Stomach (tissue), 9 donors: Measurements from ENCODE around the gene TREM2. TPM values are rescaled to one million over a fixed set of nuclear protein-coding genes. Genes with fewer than 3 reads are reported as not detected.

Source experiments
- DNase-seq, 2 donors: peaks; one replicate each; pipeline versions ENCODE4 v3.0.0 to v3.0.0-alpha.2; 2013 to 2019
- H3K27ac ChIP-seq, 5 donors: fragments of 200-600 bp in 4 of 5; sonication (generic) in 4 of 5; one replicate each; pipeline ENCODE4 v1.5.1; 2013 to 2019; ENCODE audit warnings: mild to moderate bottlenecking in 1 of 5, moderate library complexity in 1 of 5
- H3K27me3 ChIP-seq, 3 donors: fragments of 200-600 bp; sonication (generic); one replicate each; pipeline ENCODE4 v1.5.1; 2017 to 2019; ENCODE audit warnings: mixed run types in 1 of 3
- H3K36me3 ChIP-seq, 4 donors: fragments of 200-600 bp; sonication (generic); 1 replicate in 3 of 4; 2 replicates in 1 of 4; pipeline ENCODE4 v1.5.1; 2016 to 2019
- H3K4me1 ChIP-seq, 4 donors: fragments of 200-600 bp; sonication (generic); one replicate each; pipeline ENCODE4 v1.5.1; 2016 to 2019
- H3K4me3 ChIP-seq, 4 donors: fragments of 200-600 bp; sonication (generic) in 3 of 4; one replicate each; pipeline ENCODE4 v1.5.1; 2016 to 2019; ENCODE audit warnings: mild to moderate bottlenecking in 1 of 4
- H3K9me3 ChIP-seq, 4 donors: fragments of 200-600 bp; sonication (generic); one replicate each; pipeline ENCODE4 v1.5.1; 2016 to 2019
- CTCF ChIP-seq, 7 experiments: fragments of 450-650 bp in 4 of 7; fragments of 200-600 bp in 3 of 7; sonication (generic) in 3 of 7; IDR thresholded peaks; one replicate each; pipeline ENCODE4 v1.5.1; 2016 to 2019; ENCODE audit warnings: antibody characterized with exemption in 7 of 7, control low read depth in 2 of 7, mild to moderate bottlenecking in 1 of 7
- EP300 ChIP-seq: sonication (generic); formaldehyde crosslinking; IDR thresholded peaks from one replicate; pipeline ENCODE4 v1.6.1; 2017; ENCODE audit warnings: antibody characterized with exemption
- POLR2A ChIP-seq, 4 donors: fragments of 450-650 bp; IDR thresholded peaks; one replicate each; pipeline ENCODE4 v1.6.1; 2016; ENCODE audit warnings: antibody characterized with exemption in 4 of 4, control low read depth in 2 of 4, mild to moderate bottlenecking in 1 of 4, moderate library complexity in 1 of 4
- POLR2AphosphoS5 ChIP-seq, 3 donors: sonication (generic); formaldehyde crosslinking; IDR thresholded peaks; one replicate each; pipeline ENCODE4 v1.6.1; 2016; ENCODE audit warnings: antibody characterized with exemption in 3 of 3
- WGBS, 5 donors: extraction: QIAGEN DNeasy Blood & Tissue Kit in 3 of 5; methylation state at CpG; one replicate each; pipeline versions ENCODE4 v1.1.5 to v1.1.7; 2013 to 2018; 5-methylcytosine and 5-hydroxymethylcytosine counted together
- intact Hi-C: fragments of 100-400 bp; cut with DNase I; formaldehyde crosslinking; loops from one replicate; pipeline ENCODE4 v1.15.1; 2023; ENCODE audit warnings: low total_unique reads
- polyA plus RNA-seq, 3 donors: library from polyadenylated mRNA; stranded (reverse); fragments of 200-250 nt; gene quantifications; one replicate each; pipeline ENCODE4 v1.2.3, GENCODE V29; 2013
- total RNA-seq, 5 donors: library from RNA; depleted of rRNA; stranded (reverse); fragments of >200 nt; gene quantifications; one replicate each; pipeline versions ENCODE4 v1.1.0 to v1.2.3, GENCODE V29; 2014 to 2016
- donor health status: healthy with polysubstance abuse.
- donor health status: Bipolar disorder and iron deficiency.
- donor health status: healthy.

The TREM2 gene
- total and polyA plus RNA-seq, 8 donors = 0.23 to 19.9 (median 3.3) TPM; not detected in 4

GRCh38 chr6:41161851-41162552 is 914 bp downstream of the TREM2 start:
- intact Hi-C loops = no loop called here
- TF ChIP-seq EP300 = no peak
- TF ChIP-seq POLR2A (IDR thresholded peaks at IDR 0.05) = no peak
- TF ChIP-seq CTCF (IDR thresholded peaks at IDR 0.05) = no peak
- no peak for TF ChIP-seq POLR2AphosphoS5 (IDR thresholded peaks at IDR 0.05)
- Histone ChIP-seq H3K27ac (no peak overlapping the region), H3K27me3 (peaks cover 0 to 25% (median 6%) of the 10 kb centered on the region in 3 donors), H3K4me3 (no peak overlapping the region), H3K36me3 (no peaks in the 10 kb centered on the region), H3K4me1 (peaks cover 0 to 6% (median 0%) of the 10 kb centered on the region in 4 donors), H3K9me3 (no peaks in the 10 kb centered on the region)
- no peak for DNase-seq
- WGBS, 5 donors = 69 to 75% (median 73%) methylated on average over 13 of the region's 13 CpGs

GRCh38 chr6:41161380-41161779 is 1.5 kb downstream of the TREM2 start:
- peaks cover 0 to 28% (median 6%) of the 10 kb centered on the region in 3 donors for H3K27me3 ChIP-seq
- H3K9me3 ChIP-seq = no peaks in the 10 kb centered on the region
- H3K4me1 ChIP-seq = peaks cover 0 to 6% (median 0%) of the 10 kb centered on the region in 4 donors
- no peaks in the 10 kb centered on the region for H3K36me3 ChIP-seq
- no peak overlapping the region for H3K27ac ChIP-seq
- H3K4me3 ChIP-seq = no peak overlapping the region
- intact Hi-C loops = no loop called here
- DNase-seq = no peak
- TF ChIP-seq EP300 (no peak), POLR2A (IDR thresholded peaks at IDR 0.05) (no peak), CTCF (IDR thresholded peaks at IDR 0.05) (no peak), POLR2AphosphoS5 (IDR thresholded peaks at IDR 0.05) (no peak)
- 82 to 90% (median 86%) methylated on average over 9 to 10 of the region's 10 CpGs for WGBS, 5 donors

- peaks cover 0 to 28% (median 6%) of the 10 kb centered on the region in 3 donors for H3K27me3 ChIP-seq
- TF ChIP-seq EP300 = no peak
- no peak for TF ChIP-seq POLR2AphosphoS5 (IDR thresholded peaks at IDR 0.05)
- no peak for TF ChIP-seq POLR2A (IDR thresholded peaks at IDR 0.05)
- no peak for TF ChIP-seq CTCF (IDR thresholded peaks at IDR 0.05)
- intact Hi-C loops = no loop called here
- peaks cover 0 to 6% (median 0%) of the 10 kb centered on the region in 4 donors for H3K4me1 ChIP-seq
- no peak overlapping the region for H3K27ac ChIP-seq
- 71 to 77% (median 76%) methylated on average over 3 of the region's 3 CpGs for WGBS, 5 donors
- H3K9me3 ChIP-seq = no peaks in the 10 kb centered on the region
- no peak for DNase-seq
- H3K4me3 ChIP-seq = no peak overlapping the region
- H3K36me3 ChIP-seq = no peaks in the 10 kb centered on the region
Measured at GRCh38 chr6:41160933-41161332, 2.0 kb downstream of the TREM2 start.

- TF ChIP-seq CTCF (IDR thresholded peaks at IDR 0.05) = no peak
- TF ChIP-seq EP300 = no peak
- no peak for TF ChIP-seq POLR2A (IDR thresholded peaks at IDR 0.05)
- no peak for TF ChIP-seq POLR2AphosphoS5 (IDR thresholded peaks at IDR 0.05)
- H3K9me3 ChIP-seq = no peaks in the 10 kb centered on the region
- no peak overlapping the region for H3K4me3 ChIP-seq
- no peak overlapping the region for H3K27ac ChIP-seq
- peaks cover 0 to 28% (median 6%) of the 10 kb centered on the region in 3 donors for H3K27me3 ChIP-seq
- H3K36me3 ChIP-seq = no peaks in the 10 kb centered on the region
- intact Hi-C loops = no loop called here
- 56 to 65% (median 60%) methylated on average over 12 of the region's 12 CpGs for WGBS, 5 donors
- peak in 1 of 2 donors; percentile 59 for DNase-seq
- H3K4me1 ChIP-seq = peaks cover 0 to 6% (median 0%) of the 10 kb centered on the region in 4 donors
Measured at GRCh38 chr6:41159415-41160082, 3.4 kb downstream of the TREM2 start.
